HG03159 (cell line): ENCODE results near the gene TWF2.

Experiments
- ATAC-seq: cut with Tn5 transposase; IDR thresholded peaks from one replicate; pipeline ENCODE4 v1.9.1; 2021; ENCODE audit warnings: mild to moderate bottlenecking, moderate library complexity; ENCODE audit not compliant: unreplicated experiment

TWF2 gene

DNA sequence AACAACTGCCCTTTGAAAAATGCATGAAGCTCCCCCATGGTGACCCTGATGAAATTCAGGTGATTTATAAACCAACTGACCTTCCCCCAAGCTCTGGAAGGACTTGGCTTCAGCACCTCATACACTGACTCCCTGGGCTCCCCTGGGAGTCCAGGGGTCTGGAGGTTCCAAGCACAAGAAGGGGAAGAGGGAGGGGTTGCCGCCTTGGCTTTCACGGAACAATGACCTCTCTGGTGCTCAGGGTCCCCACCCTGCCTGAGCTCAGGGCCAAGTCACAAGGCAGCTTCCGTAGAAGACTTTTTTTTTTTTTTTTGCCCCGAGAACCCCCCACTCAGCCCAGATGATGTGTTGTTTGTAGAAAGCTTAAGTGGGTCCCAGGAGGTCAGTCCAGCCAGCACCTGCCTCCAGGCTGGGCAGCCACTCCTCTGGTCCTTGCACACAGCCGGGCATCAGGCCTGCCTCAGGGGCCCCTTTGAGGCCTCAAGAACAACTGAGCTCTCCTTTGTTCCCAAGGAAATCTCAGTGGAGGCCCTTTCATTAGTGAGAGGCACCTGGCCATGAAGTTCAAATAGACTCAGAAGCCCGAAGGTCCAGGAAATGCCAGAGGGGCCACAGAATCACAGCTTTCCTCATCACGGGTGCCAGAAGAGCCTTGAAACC, 55.0 kb downstream of the TWF2 start:
- ATAC-seq: no peak

- ATAC-seq: no peak
These were observed 56.3 kb downstream of the TWF2 start for GRCh38 chr3:52182691-52183090.

- ATAC-seq: no peak
These were observed 56.8 kb downstream of the TWF2 start for GRCh38 chr3:52182196-52182595.

DNA sequence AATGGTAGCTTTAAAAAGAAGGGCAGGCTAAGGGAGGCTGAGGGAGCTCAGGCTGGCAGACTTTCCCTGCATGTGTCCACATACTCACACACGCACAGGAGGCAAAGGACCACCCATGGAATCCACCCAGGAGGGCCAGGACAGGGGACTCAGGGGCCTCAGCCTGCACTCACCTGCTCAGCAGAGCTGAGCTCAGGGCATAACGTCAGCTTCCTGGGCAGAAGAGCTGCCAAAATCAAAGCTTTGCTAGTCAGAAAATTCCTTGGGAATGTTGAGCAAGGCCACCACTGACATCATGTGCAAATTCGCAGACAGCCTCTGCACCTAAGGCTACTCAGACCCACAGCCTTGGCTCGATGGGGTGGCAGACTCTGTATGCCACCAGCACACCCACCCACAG, 57.4 kb downstream of the TWF2 start:
- no peak for ATAC-seq
